ENCODE results near the gene C8B. TPM values are rescaled to one million over a fixed set of nuclear protein-coding genes. Genes with fewer than 3 reads are reported as not detected.

C8B gene
- total and polyA plus RNA-seq, 9 of the 15 experiments (the other 6 are each of a cell fraction or from before 2014, with no cell fraction given): not detected

- Histone ChIP-seq H3K27ac (ENCODE audit: extremely low read depth, low read depth, low read length) (no peak overlapping the region), H4K20me1 (replicated peaks; ENCODE audit: control insufficient read depth, insufficient read depth, low read length) (no peaks in the 10 kb centered on the region), H3K9me3 (replicated peaks; ENCODE audit: control insufficient read depth, insufficient read depth, low read depth, low read length) (no peaks in the 10 kb centered on the region), H3K4me3 (no peak overlapping the region), H3K9me1 (ENCODE audit: control insufficient read depth, insufficient read depth, low read length) (no peaks in the 10 kb centered on the region), H3K4me2 (ENCODE audit: insufficient read depth, low read length) (no peak overlapping the region), H2AFZ (ENCODE audit: low read depth, low read length) (no peak overlapping the region), H3K36me3 (ENCODE audit: control insufficient read depth, insufficient read depth, low read length) (no peaks in the 10 kb centered on the region), H3K27me3 (ENCODE audit: control insufficient read depth in 2 of 2, insufficient read depth in 2 of 2, low read length in 2 of 2) (no peaks in the 10 kb centered on the region), H3K79me2 (ENCODE audit: control insufficient read depth, insufficient read depth, low read length) (no peaks in the 10 kb centered on the region), H3K4me1 (replicated peaks in 1 of 2; ENCODE audit: control insufficient read depth in 2 of 2, insufficient read depth in 2 of 2, low read length in 2 of 2) (no peaks in the 10 kb centered on the region), H3K9ac (ENCODE audit: insufficient read depth in 1 of 2, low read depth in 2 of 2, low read length in 2 of 2) (no peak overlapping the region)
- BruUV-seq (replicated peaks): no TSS peak
- TF ChIP-seq SNIP1 (IDR thresholded peaks at IDR 0.05; ENCODE audit: low read depth) (no peak), ZNF511 (CRISPR knock-in tag; IDR thresholded peaks at IDR 0.05) (no peak), ZNF778 (CRISPR knock-in tag; IDR thresholded peaks at IDR 0.05) (no peak), CGGBP1 (CRISPR knock-in tag; IDR thresholded peaks at IDR 0.05) (no peak), BRD9 (IDR thresholded peaks at IDR 0.05; ENCODE audit: low read depth, partially characterized antibody) (no peak), HOXB6 (CRISPR knock-in tag; IDR thresholded peaks at IDR 0.05; ENCODE audit: borderline replicate concordance) (no peak), NCOA1 (IDR thresholded peaks at IDR 0.05; ENCODE audit: low read depth) (no peak)
- no peak for ATAC-seq
- DNase-seq (ENCODE audit: extremely low read depth in 1 of 4, low spot score in 3 of 4): no peak
- in situ Hi-C loops (cut with MboI) (no loop called here), intact Hi-C loops (cut with micrococcal nuclease) (no loop called here)
- no peak for FAIRE-seq
- POLR2A ChIA-PET: no interaction called here
- WGBS (ENCODE audit: insufficient coverage, low coverage, missing lambda C conversion rate): 0% methylated on average over 1 of the region's 1 CpG
- CTCF ChIA-PET (ENCODE audit: low intra/inter-chr PET ratio): no interaction called here
Observed at GRCh38 chr1:56940039-56940438, 25.8 kb downstream of the C8B start.
